Activated T-helper 17 cell treated with anti-CD3 and anti-CD28 coated beads, Interleukin-2, amount 50 U/mL, for 72 hours (primary cell): Measurements from ENCODE around the gene SART3. TPM values are rescaled to one million over a fixed set of nuclear protein-coding genes. Genes with fewer than 3 reads are reported as not detected.
"Not testable (repeated sequence)": the region's sequence is repeated elsewhere in the genome, so short reads cannot be mapped to it uniquely, and the experiment has no call there.

Source experiments
- ATAC-seq: fragments of 150-1000 bp; cut with Tn5 transposase; replicated peaks from 2 replicates; pipeline ENCODE4 v1.10.0; 2021; ENCODE audit warnings: mild to moderate bottlenecking, moderate library complexity
- H3K27ac Mint-ChIP-seq: one replicate; pipeline ENCODE4 v1.8.0; 2022; ENCODE audit warnings: mixed read lengths
- H3K27me3 Mint-ChIP-seq: one replicate; pipeline ENCODE4 v1.8.0; 2022; ENCODE audit warnings: mixed read lengths
- H3K36me3 Mint-ChIP-seq: one replicate; pipeline ENCODE4 v1.8.0; 2022; ENCODE audit warnings: low read depth, mild to moderate bottlenecking, mixed read lengths
- H3K4me1 Mint-ChIP-seq: one replicate; pipeline ENCODE4 v1.8.0; 2022; ENCODE audit warnings: mixed read lengths
- H3K4me3 Mint-ChIP-seq: one replicate; pipeline ENCODE4 v1.8.0; 2022; ENCODE audit warnings: mild to moderate bottlenecking, mixed read lengths
- H3K9me3 Mint-ChIP-seq: one replicate; pipeline ENCODE4 v1.8.0; 2022; ENCODE audit warnings: mixed read lengths
- total RNA-seq, 2 donors: library from RNA; stranded (reverse); gene quantifications; one replicate each; pipeline ENCODE4 v1.2.3, GENCODE V29; 2022

Gene SART3
- total RNA-seq, 2 donors from 2014 or later = 85.0 to 98.6 TPM

DNA sequence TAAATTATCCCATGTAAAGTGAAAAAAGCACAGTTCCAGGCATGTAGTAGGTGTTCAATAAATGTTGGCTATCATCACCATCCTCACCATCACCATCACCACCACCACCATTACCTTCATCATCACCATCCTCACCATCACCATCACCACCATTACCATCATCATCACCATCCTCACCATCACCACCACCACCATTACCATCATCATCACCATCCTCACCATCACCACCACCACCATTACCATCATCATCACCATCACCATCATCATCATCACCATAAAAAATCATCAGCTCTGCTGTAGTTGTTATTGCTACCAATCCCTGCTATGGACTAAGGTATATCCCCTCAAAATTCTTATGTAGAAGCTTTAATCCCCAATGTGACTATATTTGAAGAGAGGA lies 16.5 kb upstream of the SART3 start:
- no peak for ATAC-seq
- no peaks in the 10 kb centered on the region for H3K36me3 Mint-ChIP-seq
- no peak overlapping the region for H3K27ac Mint-ChIP-seq
- H3K9me3 Mint-ChIP-seq = peaks cover 4% of the 10 kb centered on the region
- peaks cover 36% of the 10 kb centered on the region for H3K4me1 Mint-ChIP-seq
- H3K27me3 Mint-ChIP-seq = no peaks in the 10 kb centered on the region
- H3K4me3 Mint-ChIP-seq = no peak overlapping the region

DNA sequence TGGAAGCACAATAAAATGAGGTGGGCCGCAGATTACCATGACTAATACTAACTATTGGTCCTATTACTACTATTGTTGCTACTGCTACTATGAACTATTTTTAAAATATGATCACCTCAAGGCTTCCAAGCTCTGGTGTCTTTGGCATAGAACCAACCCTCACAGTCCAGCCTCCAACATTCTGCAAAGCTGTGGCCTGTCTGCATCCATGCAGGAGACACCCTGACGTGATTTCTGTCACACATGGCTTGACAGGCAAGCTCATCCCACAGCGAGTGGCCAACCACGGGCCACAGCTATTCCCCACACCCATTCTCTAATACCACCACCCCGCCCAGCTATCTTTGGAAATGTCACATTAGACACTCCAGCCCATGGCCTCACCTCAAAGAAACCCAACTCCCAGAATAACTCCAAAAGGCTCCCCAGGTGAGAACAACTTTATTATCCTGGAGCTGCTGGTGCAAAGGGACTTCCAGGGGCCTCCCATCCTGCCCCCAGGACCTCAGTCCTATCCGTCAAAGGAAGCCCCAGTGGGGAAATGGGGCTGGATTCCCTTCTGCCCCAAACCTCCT lies 15.8 kb upstream of the SART3 start:
- Mint-ChIP-seq H3K4me1 (peaks cover 42% of the 10 kb centered on the region), H3K4me3 (no peak overlapping the region), H3K27ac (no peak overlapping the region), H3K9me3 (peaks cover 4% of the 10 kb centered on the region), H3K27me3 (no peaks in the 10 kb centered on the region), H3K36me3 (no peaks in the 10 kb centered on the region)
- no peak for ATAC-seq

DNA sequence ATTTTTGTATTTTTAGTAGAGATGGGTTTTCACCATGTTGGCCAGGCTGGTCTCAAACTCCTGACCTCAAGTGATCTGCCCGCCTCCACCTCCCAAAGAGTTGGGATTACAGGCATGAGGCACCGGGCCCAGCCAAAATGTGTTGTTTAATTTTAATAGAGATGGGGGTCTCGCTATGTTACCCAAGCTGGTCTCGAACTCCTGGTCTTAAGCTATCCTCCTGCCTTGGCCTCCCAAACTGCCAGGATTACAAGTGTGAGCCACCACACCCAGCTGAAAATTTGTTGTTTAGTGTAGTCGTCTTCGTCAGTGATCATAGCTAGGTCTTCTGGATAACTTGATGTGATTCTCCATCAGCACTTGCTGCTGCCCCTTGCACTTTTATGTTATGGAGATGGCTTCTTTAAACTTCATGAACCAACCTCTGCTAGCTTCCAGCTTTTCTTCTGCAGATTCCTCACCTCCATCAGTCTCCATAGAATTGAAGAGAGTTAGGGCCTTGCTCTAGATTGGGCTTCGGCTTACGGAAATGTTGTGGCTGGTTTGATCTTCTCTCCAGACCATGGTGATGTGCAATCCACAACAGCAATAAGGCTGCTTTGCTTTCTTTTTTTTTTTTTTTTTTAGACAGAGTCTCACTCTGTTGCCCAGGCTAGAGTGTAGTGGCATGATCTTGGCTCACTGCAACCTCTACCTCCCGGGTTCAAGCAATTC lies 14.4 kb upstream of the SART3 start:
- Mint-ChIP-seq H3K36me3 (peaks cover 5% of the 10 kb centered on the region), H3K4me1 (peaks cover 44% of the 10 kb centered on the region), H3K27me3 (no peaks in the 10 kb centered on the region), H3K27ac (peak overlapping the region; percentile 25), H3K9me3 (peaks cover 4% of the 10 kb centered on the region), H3K4me3 (peak overlapping the region; percentile 34)
- ATAC-seq = no peak

DNA sequence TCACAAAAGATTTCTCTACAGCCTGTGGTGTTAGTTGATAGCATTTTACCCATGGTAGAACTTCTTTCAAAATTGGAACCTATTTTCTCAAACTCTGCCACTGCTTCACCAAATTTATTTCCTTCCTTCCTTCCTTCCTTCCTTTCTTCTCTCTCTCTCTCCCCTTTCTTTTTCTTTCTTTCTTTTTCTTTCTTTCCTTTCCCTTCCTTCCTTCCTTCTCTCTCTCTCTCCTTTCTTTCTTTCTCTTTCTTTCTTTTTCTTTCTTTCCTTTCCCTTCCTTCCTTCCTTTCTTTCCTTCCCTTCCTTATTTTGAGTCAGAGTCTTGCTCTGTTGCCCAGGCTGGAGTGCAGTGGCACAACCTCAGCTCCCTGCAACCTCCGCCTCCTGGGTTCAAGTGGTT lies 13.3 kb upstream of the SART3 start:
- not testable (repeated sequence) for H3K4me3 Mint-ChIP-seq, H3K27me3 Mint-ChIP-seq, H3K27ac Mint-ChIP-seq, H3K9me3 Mint-ChIP-seq, ATAC-seq
- Mint-ChIP-seq H3K4me1 (peaks cover 46% of the 10 kb centered on the region), H3K36me3 (peaks cover 16% of the 10 kb centered on the region)

DNA sequence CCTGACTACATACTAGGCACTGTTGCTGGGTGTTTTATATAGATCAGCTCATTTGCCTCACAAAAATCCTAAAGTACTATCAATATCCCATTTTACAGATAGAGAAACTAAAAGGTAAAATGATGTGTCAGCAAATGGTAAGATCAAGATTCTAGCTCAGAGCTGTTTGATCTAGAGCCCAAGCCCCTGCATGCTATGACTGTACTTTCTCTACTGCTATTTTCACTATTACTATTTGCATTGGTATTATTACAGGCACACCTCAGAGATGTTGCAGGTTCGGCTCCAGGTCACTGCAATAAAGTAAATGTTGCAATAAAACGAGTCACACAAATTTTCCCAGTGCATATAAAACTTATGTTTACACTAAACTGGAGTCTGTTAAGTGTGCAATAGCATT lies 12.3 kb upstream of the SART3 start:
- ATAC-seq = peak; percentile 59
- Mint-ChIP-seq H3K4me1 (peaks cover 48% of the 10 kb centered on the region), H3K4me3 (peak overlapping the region; percentile 55), H3K36me3 (peaks cover 26% of the 10 kb centered on the region), H3K27ac (peak overlapping the region; percentile 78), H3K27me3 (no peaks in the 10 kb centered on the region), H3K9me3 (no peaks in the 10 kb centered on the region)

DNA sequence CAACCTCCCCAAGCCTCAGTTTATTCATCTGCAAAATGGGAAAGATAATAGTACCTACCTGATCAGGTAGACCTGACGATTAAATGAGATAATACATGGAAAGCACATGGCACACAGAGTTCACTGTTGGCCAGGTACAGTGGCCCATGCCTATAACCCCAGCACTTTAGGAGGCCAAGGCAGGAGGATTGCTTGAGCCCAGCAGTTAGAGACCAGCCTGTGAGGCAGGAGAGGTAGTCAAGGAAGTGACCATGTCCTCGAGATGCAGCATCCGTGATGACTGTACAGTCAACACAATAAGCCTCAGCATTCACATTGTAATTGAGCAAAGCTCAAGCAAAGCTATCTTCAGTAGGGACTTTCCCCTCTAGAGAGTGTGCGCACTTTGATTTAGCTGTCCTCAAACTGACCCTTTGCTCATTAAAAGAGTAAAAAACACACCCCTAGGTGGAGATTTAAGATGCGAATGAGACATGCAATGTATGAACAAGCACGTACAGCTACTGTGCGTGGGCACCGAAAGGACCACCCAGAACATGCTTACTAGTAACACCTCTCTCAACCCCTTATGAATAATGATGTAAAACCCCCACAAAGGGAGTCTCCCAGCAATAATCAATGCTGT lies 11.3 kb upstream of the SART3 start:
- Mint-ChIP-seq H3K4me1 (peaks cover 57% of the 10 kb centered on the region), H3K4me3 (peak overlapping the region; percentile 55), H3K27ac (peak overlapping the region; percentile 77), H3K36me3 (peaks cover 36% of the 10 kb centered on the region), H3K9me3 (no peaks in the 10 kb centered on the region), H3K27me3 (no peaks in the 10 kb centered on the region)
- ATAC-seq = peak; percentile 40

DNA sequence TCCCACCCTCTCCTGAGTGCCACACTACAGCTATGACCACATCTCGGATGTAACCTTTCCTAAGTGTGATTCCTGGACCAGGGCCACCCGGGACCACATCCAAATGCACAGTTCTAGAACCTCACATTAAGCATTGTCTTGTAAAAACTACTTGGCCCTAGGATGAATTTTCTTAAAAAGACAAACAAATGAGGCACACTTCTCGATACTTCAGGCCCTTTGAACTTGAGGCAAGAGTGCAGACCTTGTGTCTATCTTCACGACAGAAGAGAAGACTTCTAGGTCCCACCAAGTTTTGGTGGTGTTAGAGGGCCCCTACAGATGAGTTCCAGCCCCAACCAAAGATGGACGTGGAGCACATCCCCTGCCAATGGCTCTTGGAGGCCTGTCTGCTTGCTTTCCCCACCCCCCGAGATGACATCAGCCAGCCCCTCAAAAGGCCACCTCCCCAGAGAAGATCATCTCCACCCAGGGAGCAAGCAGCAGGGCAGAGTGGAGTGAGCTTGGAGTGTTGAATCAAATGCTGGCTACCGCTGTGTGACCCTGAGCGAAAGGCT lies 10.7 kb upstream of the SART3 start:
- ATAC-seq = no peak
- Mint-ChIP-seq H3K4me1 (peaks cover 61% of the 10 kb centered on the region), H3K27ac (peak overlapping the region; percentile 77), H3K36me3 (peaks cover 42% of the 10 kb centered on the region), H3K4me3 (peak overlapping the region; percentile 21), H3K9me3 (no peaks in the 10 kb centered on the region), H3K27me3 (no peaks in the 10 kb centered on the region)

DNA sequence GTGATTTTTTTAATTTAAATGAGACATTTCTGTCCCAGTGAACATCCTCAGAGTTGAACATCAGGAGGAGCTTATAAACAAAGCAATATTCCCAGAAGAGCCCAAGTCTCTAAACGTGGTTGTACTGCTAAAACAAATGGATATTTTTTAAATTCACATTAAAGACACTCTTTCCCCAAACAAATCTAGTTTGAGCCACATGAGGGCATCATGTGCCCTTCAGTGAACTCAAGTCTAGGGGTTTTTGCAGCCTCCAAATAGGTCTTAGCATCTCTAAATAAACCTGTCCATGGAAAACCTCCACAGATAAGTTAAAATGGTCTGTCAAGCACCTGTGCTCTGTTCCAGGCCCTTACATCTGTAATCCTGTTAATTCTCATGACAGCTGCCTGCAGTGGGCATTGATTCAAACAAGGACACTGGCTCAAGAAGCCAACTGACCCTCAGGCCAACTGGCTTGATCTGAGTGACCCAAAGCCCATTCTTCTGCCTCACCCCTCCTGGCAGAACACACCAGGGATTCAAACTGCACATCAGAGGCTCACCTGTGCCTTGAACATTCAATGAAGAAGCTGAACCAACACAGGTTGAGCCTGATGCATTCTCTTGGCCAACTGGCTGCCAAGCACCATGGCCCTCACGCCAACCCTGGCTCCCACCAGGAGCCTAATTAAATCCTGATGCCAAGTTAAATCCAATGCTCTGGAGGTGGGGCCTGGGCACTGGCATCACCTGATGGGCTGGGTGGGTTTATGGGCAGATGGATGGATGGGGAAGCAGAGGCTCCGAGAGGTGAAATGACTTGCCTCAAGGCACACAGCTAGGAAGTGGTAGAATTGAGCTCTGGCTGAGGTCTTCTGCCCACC lies 10.0 kb upstream of the SART3 start:
- no peak overlapping the region for H3K4me3 Mint-ChIP-seq
- ATAC-seq = no peak

DNA sequence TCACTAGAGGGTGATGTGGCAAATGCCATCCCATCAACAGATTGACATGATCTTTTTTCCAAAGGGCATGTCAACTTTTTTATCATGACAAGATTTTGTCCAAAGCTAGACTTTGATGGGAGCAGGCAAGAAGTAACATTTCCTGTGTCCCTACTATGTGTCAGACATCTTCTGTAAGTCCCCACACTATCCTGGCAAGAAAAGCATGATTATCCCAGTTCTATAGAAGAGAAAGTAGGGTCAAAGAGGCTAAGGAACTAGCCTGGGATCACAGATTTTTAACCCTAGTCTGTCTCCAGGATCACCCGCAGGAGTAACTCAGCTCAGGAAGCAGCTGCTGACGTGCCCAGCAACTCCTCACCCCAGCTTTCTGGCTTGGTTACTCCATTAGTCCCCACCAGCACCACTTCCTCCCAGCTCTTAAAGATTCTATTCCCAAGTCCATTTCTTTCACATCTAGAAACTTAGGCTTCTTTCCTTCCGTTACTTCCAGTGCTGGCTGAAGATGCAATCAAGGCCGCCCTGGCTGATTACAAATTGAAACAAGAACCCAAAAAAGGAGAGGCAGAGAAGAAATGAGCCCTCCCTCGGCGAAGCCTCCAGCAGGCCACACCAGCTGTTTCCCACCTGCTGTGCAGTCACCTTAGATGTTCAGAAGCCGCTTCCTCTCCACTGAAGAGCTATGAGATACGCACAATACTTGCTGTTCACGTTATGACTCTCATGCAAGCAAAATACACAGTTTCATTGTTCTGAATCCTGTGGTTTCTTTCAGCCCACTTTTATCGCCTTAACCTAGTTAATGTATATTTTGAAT lies 7.6 kb upstream of the SART3 start:
- no peaks in the 10 kb centered on the region for H3K27me3 Mint-ChIP-seq
- H3K4me1 Mint-ChIP-seq = peaks cover 54% of the 10 kb centered on the region
- peaks cover 73% of the 10 kb centered on the region for H3K36me3 Mint-ChIP-seq
- peak overlapping the region; percentile 86 for H3K4me3 Mint-ChIP-seq
- H3K27ac Mint-ChIP-seq = peak overlapping the region; percentile 99
- no peaks in the 10 kb centered on the region for H3K9me3 Mint-ChIP-seq
- ATAC-seq = peak; percentile 91

More for the DNA sequence above, 10.0 kb upstream of the SART3 start:
- H3K27me3 Mint-ChIP-seq = no peaks in the 10 kb centered on the region
- peaks cover 62% of the 10 kb centered on the region for H3K4me1 Mint-ChIP-seq
- no peaks in the 10 kb centered on the region for H3K9me3 Mint-ChIP-seq
- H3K27ac Mint-ChIP-seq = no peak overlapping the region
- H3K36me3 Mint-ChIP-seq = peaks cover 49% of the 10 kb centered on the region

DNA sequence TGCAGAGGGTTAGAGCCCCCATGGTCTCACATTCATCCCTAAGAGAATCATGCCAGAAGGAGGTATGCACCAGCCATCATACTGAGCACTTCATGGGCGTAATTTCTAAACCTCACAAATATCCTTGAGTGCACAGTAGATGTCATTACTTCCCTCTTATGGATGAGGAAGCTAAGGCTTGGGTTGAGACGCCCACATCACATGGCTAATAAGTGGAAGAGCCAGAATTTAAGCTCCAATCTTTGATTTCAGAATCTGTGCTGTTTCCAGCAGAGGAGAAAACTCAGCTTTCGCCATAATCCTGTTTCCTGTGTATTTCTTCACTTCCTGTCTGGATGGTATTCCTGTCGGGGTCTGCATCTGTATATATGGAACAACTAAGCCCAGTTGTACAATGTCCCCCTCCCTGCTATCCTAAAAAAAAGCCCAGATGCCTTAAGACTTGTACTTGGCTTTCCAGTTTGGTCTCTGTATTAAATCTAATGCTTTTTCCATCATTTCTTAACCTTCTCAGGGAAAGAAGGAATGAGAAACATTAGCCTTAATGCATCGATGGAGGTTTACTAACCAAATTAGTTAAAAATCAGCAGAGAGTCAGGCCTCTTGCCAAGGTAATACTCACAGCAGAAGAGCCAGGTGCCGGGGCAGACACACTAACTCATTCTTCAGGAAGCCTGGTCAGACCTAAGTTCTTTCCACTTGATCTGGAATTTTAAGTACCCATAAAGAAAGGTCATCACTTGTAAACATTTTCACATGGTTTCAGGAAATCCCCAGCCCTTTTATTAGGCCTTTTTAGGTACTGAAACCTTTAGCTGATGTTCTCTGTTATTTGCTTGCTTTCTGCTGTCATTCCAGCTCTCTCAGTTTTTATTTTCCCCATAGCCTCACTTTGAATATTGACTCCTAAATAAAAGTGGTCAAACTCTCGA lies 6.7 kb upstream of the SART3 start:
- peak overlapping the region; percentile 86 for H3K4me3 Mint-ChIP-seq
- peaks cover 82% of the 10 kb centered on the region for H3K36me3 Mint-ChIP-seq
- no peaks in the 10 kb centered on the region for H3K9me3 Mint-ChIP-seq
- peaks cover 46% of the 10 kb centered on the region for H3K4me1 Mint-ChIP-seq
- peak overlapping the region; percentile 99 for H3K27ac Mint-ChIP-seq
- ATAC-seq = no peak
- no peaks in the 10 kb centered on the region for H3K27me3 Mint-ChIP-seq

DNA sequence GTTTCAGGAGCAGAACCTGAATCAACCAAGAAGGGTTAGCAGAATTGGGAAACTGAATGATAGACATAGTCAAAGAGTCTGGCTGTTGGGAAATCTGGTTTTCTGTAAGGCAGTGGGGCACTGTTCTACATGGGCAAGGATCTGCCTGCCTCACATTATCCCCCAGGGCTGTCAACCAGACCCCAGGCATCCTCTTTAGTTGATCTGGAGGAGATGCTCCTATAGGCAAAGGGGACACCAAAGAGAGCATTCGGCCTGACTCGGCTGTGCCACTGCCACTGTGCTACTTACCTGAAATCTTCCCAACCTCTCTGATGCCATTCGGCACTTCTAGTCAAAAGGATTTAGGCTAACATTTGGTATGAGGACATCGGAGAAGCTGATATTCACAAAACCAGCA lies 5.5 kb upstream of the SART3 start:
- H3K36me3 Mint-ChIP-seq = peaks cover 82% of the 10 kb centered on the region
- H3K27me3 Mint-ChIP-seq = no peaks in the 10 kb centered on the region
- ATAC-seq = no peak
- H3K9me3 Mint-ChIP-seq = no peaks in the 10 kb centered on the region
- peak overlapping the region; percentile 99 for H3K27ac Mint-ChIP-seq
- peak overlapping the region; percentile 49 for H3K4me3 Mint-ChIP-seq
- H3K4me1 Mint-ChIP-seq = peaks cover 36% of the 10 kb centered on the region

DNA sequence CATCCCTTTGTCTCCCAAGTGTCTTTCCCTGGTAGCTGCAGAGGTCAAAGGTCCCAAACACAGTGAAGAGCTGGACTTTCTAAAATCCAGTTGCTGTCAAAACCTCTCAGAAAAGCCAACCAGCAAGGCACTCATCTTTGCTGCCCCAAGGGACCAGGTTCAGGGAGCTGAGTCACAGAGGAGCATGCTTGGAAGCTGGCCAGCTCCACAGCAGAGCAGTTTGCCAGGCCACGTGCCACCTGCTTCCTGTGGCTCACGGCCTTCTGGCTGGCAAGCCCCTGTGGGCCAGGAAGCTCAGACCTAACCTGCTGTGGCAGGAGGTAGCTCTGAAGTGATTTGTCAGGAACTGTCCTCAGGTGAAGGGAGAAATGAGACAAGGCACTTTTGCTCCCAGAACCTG lies 5.0 kb upstream of the SART3 start:
- Mint-ChIP-seq H3K27ac (peak overlapping the region; percentile 99), H3K36me3 (peaks cover 86% of the 10 kb centered on the region), H3K4me1 (peaks cover 36% of the 10 kb centered on the region), H3K27me3 (no peaks in the 10 kb centered on the region), H3K9me3 (no peaks in the 10 kb centered on the region), H3K4me3 (peak overlapping the region; percentile 49)
- ATAC-seq = peak; percentile 9

DNA sequence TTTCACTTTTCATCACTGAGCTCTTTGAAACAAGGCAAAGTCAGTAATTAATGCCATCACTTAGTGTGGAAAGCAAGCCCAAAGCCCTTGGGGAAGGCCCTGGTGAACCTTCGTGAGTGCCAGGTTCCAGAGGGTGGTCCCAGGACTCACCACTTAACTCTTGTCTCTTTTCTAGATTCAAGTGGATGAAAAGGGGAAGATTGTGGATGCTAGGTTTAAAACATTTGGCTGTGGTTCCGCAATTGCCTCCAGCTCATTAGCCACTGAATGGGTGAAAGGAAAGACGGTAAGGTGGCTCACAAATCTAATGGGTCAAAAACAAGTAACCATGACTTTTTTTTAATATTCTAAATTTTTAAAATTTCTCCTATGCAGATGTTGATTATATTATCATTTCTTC lies 4.2 kb upstream of the SART3 start:
- no peaks in the 10 kb centered on the region for H3K9me3 Mint-ChIP-seq
- peaks cover 37% of the 10 kb centered on the region for H3K4me1 Mint-ChIP-seq
- no peak overlapping the region for H3K4me3 Mint-ChIP-seq
- peaks cover 87% of the 10 kb centered on the region for H3K36me3 Mint-ChIP-seq
- H3K27me3 Mint-ChIP-seq = no peaks in the 10 kb centered on the region
- no peak overlapping the region for H3K27ac Mint-ChIP-seq
- ATAC-seq = no peak
